Gastrocnemius medialis (tissue), 4 donors: ENCODE measurements around the gene SMC1B. TPM values are rescaled to one million over a fixed set of nuclear protein-coding genes. Genes with fewer than 3 reads are reported as not detected.

Experiments used
- ATAC-seq, 2 donors: fragments of 150-250 bp; one replicate each; pipeline ENCODE4 v1.9.1; 2016
- DNase-seq, 2 donors: peaks; one replicate each; pipeline ENCODE4 v3.0.0-alpha.2; 2019
- H3K27ac ChIP-seq, 4 donors: fragments of 200-600 bp; sonication (generic); 1 replicate in 1 of 4; 2 replicates in 3 of 4; pipeline ENCODE4 v1.5.1; 2016 to 2018; ENCODE audit warnings: mild to moderate bottlenecking in 2 of 4, moderate library complexity in 1 of 4
- H3K27me3 ChIP-seq, 3 donors: fragments of 200-600 bp; sonication (generic) in 2 of 3; 1 replicate in 1 of 3; 2 replicates in 2 of 3; pipeline versions ENCODE4 v1.5.1 to v1.6.0; 2016 to 2019; ENCODE audit warnings: mild to moderate bottlenecking in 1 of 3, moderate library complexity in 1 of 3
- H3K36me3 ChIP-seq, 2 donors: fragments of 200-600 bp; sonication (generic) in 1 of 2; one replicate each; pipeline ENCODE4 v1.5.1; 2017 to 2018
- H3K4me1 ChIP-seq, 2 donors: fragments of 200-600 bp; sonication (generic) in 1 of 2; one replicate each; pipeline ENCODE4 v1.5.1; 2016 to 2017; ENCODE audit warnings: mild to moderate bottlenecking in 2 of 2
- H3K4me3 ChIP-seq, 4 donors: fragments of 200-600 bp; sonication (generic) in 3 of 4; 1 replicate in 1 of 4; 2 replicates in 3 of 4; pipeline ENCODE4 v1.5.1; 2016 to 2019; ENCODE audit warnings: mild to moderate bottlenecking in 2 of 4
- H3K9me3 ChIP-seq, 3 donors: fragments of 200-600 bp; sonication (generic) in 2 of 3; 1 replicate in 1 of 3; 2 replicates in 2 of 3; pipeline ENCODE4 v1.5.1; 2016 to 2019
- POLR2A ChIP-seq, 2 donors: fragments of 450-650 bp; IDR thresholded peaks; one replicate each; pipeline ENCODE4 v1.6.1; 2017; ENCODE audit warnings: antibody characterized with exemption in 2 of 2, mild to moderate bottlenecking in 2 of 2, moderate library complexity in 2 of 2
- in situ Hi-C, 4 donors: fragments of 200-750 bp; cut with MboI; loops; one replicate each; pipeline versions ENCODE4 v1.15.0 to v1.8.0; 2017; ENCODE audit warnings: low sequenced_read_pairs in 4 of 4
- intact Hi-C: fragments of 100-400 bp; cut with DNase I; formaldehyde crosslinking; loops from one replicate; pipeline ENCODE4 v1.15.1; 2023; ENCODE audit warnings: low total_unique reads
- total RNA-seq, 4 donors: library from RNA; depleted of rRNA; stranded (reverse); fragments of >200 nt; gene quantifications; one replicate each; pipeline versions ENCODE4 v1.1.0 to v1.2.3, GENCODE V29; 2016
- TF ChIP-seq, protein P1 (sequence below), 5 experiments: fragments of 450-650 bp in 3 of 5; fragments of 200-600 bp in 2 of 5; sonication (generic) in 2 of 5; IDR thresholded peaks in 4 of 5; conservative IDR thresholded peaks in 1 of 5; 1 replicate in 4 of 5; 2 replicates in 1 of 5; pipeline ENCODE4 v1.5.1; 2016 to 2019; ENCODE audit warnings: antibody characterized with exemption in 5 of 5, mild to moderate bottlenecking in 3 of 5, moderate library complexity in 3 of 5

SMC1B gene
- total RNA-seq, 4 donors from 2014 or later = not detected

DNA sequence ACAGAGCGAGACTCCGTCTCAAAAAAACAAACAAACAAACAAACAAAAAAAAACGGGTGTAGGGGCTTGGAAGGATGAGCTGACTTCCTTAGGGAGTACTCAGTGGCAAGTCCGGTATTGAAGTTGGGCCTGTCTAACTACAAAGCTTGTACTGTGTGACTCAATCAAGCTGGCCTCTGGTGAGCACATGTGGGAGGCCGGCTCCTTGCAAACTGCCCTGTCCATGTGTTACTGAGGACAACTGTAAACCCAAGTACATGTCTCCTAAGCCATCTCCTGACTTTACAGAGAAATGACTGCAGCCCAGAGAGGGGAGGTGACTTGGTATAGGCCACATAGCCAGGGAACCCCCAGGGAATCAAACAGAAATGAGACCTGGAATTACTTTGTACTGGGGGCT lies 11.7 kb upstream of the SMC1B start:
- no peak for ATAC-seq
- H3K36me3 ChIP-seq = no peaks in the 10 kb centered on the region
- no peaks in the 10 kb centered on the region for H3K9me3 ChIP-seq
- TF ChIP-seq, protein P1, sequence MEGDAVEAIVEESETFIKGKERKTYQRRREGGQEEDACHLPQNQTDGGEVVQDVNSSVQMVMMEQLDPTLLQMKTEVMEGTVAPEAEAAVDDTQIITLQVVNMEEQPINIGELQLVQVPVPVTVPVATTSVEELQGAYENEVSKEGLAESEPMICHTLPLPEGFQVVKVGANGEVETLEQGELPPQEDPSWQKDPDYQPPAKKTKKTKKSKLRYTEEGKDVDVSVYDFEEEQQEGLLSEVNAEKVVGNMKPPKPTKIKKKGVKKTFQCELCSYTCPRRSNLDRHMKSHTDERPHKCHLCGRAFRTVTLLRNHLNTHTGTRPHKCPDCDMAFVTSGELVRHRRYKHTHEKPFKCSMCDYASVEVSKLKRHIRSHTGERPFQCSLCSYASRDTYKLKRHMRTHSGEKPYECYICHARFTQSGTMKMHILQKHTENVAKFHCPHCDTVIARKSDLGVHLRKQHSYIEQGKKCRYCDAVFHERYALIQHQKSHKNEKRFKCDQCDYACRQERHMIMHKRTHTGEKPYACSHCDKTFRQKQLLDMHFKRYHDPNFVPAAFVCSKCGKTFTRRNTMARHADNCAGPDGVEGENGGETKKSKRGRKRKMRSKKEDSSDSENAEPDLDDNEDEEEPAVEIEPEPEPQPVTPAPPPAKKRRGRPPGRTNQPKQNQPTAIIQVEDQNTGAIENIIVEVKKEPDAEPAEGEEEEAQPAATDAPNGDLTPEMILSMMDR (IDR thresholded peaks at IDR 0.05 in 4 of 5, conservative IDR thresholded peaks at IDR 0.05 in 1 of 5) = no peak
- no peak for TF ChIP-seq POLR2A (IDR thresholded peaks at IDR 0.05)
- no peaks in the 10 kb centered on the region for H3K27me3 ChIP-seq
- H3K4me1 ChIP-seq = no peaks in the 10 kb centered on the region
- in situ Hi-C loops = no loop called here
- DNase-seq = no peak
- H3K27ac ChIP-seq = no peak overlapping the region
- intact Hi-C loops = no loop called here
- no peak overlapping the region for H3K4me3 ChIP-seq

DNA sequence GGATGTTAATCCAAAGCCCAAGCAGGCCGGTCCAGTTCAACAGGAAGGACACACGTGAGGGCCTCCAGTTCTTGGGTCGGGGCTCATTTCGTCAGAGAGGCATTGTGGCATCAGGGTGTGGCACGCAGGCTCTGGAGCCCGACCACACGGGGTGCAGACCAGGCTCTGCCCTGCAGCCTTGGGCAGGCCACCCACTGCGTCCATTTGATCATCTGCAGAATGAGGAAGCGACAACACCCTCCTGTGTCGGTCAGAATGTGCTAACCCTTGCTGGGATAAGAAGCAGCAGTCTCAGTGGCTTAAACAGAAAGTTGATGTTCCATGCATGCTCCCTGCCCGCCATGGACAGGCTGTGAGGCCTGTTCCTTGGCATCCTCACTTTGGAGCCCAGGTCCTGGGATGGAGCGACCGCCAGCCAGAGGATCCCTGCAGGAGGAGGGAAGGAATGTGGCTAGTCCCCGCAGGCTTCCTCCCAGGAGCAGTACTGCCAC lies 10.9 kb upstream of the SMC1B start:
- H3K4me1 ChIP-seq = no peaks in the 10 kb centered on the region
- in situ Hi-C loops = no loop called here
- H3K4me3 ChIP-seq = no peak overlapping the region
- ATAC-seq = no peak
- intact Hi-C loops = no loop called here
- H3K9me3 ChIP-seq = no peaks in the 10 kb centered on the region
- H3K27ac ChIP-seq = no peak overlapping the region
- H3K27me3 ChIP-seq = no peaks in the 10 kb centered on the region
- no peak for TF ChIP-seq POLR2A (IDR thresholded peaks at IDR 0.05)
- TF ChIP-seq, protein P1 (IDR thresholded peaks at IDR 0.05 in 4 of 5, conservative IDR thresholded peaks at IDR 0.05 in 1 of 5) = no peak
- H3K36me3 ChIP-seq = no peaks in the 10 kb centered on the region
- DNase-seq = peak; percentile 20 to 33

DNA sequence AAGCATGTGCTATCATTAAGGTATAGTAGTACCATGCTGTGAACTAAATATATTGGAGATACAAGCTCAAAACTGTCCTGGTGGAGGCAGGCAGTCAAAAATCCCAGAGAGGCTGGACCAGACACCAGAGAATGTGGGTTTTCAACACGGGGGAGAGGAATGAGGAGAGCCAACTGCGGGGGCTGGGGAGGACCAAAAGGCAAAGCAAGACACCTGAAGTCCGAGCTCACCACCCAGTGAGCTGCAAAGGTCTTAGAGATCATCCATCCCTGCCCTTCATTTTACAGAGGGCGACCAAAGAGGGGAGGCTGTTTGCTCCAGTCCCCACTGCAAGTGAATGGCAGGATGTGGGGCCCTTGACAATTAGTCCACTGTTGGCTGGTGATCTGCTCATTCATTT lies 10.1 kb upstream of the SMC1B start:
- H3K27me3 ChIP-seq = no peaks in the 10 kb centered on the region
- H3K36me3 ChIP-seq = no peaks in the 10 kb centered on the region
- no peak overlapping the region for H3K27ac ChIP-seq
- DNase-seq = no peak
- H3K9me3 ChIP-seq = no peaks in the 10 kb centered on the region
- intact Hi-C loops (no loop called here), in situ Hi-C loops (no loop called here)
- H3K4me1 ChIP-seq = no peaks in the 10 kb centered on the region
- ATAC-seq = no peak
- TF ChIP-seq POLR2A (IDR thresholded peaks at IDR 0.05) = no peak
- H3K4me3 ChIP-seq = no peak overlapping the region

DNA sequence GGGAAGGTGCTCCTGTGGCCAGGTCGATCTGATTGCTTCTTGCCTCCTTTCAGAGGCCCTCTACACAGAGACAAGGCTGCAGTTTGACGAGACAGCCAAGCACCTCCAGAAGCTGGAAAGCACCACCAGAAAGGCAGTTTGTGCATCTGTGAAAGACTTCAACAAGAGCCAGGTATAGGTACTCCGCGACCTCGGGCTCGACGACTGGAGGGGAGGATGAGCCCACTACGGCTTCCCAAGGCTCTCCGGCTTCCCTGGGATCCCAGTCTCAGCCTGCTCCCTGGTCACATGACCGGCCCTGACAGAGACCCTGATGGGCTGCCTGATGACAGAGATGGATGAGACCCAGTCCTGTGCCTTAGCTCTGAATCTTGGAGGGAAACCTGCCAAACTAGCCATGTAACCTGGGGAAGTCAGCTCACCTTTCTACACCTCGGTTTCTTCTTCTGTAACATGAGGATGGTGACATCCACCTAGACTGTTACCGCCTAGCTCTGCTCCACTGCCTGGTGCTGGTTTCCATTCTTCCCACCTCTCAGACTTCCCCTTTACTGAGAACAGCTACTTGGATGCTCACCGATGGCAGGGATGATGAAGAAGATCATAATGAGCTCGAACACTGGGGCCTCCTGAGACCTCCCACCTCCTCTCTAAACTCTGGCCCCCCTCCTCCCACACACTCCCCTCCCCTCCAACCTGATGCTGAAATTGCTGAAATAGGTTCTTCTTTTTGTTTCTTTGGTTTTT lies 9.0 kb upstream of the SMC1B start:
- H3K36me3 ChIP-seq = no peaks in the 10 kb centered on the region
- ATAC-seq (no peak), DNase-seq (no peak)
- no peak overlapping the region for H3K27ac ChIP-seq
- H3K27me3 ChIP-seq = no peaks in the 10 kb centered on the region
- intact Hi-C loops (no loop called here), in situ Hi-C loops (no loop called here)
- no peaks in the 10 kb centered on the region for H3K9me3 ChIP-seq
- no peak overlapping the region for H3K4me3 ChIP-seq
- no peaks in the 10 kb centered on the region for H3K4me1 ChIP-seq
- TF ChIP-seq, protein P1 (IDR thresholded peaks at IDR 0.05 in 4 of 5, conservative IDR thresholded peaks at IDR 0.05 in 1 of 5) = no peak
- TF ChIP-seq POLR2A (IDR thresholded peaks at IDR 0.05) = no peak

DNA sequence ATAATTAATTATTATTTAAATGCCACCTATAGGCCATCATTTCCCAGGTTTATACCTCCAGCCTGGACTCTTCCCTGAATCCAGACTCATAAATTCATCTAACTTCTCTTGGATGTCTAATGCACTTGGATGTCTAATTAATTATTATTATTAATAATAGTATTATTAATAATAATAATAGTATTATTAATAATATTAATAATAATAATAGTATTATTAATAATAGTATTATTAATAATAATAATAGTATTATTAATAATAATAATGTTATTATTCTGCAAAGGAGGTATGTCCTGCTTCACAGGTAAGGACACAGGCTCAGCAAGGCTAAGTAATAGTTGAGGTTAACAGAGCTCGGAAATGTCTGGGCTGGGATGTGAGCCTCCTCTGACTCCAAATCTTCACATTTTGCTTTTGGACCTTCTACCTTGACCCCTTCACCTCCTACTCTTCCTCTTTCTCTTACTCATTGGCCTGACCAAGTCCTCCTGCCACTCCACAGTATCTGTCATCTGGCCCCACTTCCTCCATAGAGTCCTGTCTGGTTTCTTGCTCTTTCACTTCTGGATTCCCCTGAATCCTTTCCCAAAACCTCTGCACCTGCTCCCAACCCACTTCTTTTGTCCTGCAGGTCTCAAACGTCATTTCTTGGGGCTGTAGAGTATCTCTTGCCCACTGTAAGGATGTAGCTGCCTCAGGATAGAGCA lies 8.1 kb upstream of the SMC1B start:
- Histone ChIP-seq H3K27ac (no peak overlapping the region), H3K36me3 (no peaks in the 10 kb centered on the region), H3K4me3 (no peak overlapping the region), H3K27me3 (no peaks in the 10 kb centered on the region), H3K4me1 (no peaks in the 10 kb centered on the region), H3K9me3 (no peaks in the 10 kb centered on the region)
- intact Hi-C loops = no loop called here
- in situ Hi-C loops = no loop called here
- TF ChIP-seq, protein P1 (IDR thresholded peaks at IDR 0.05 in 4 of 5, conservative IDR thresholded peaks at IDR 0.05 in 1 of 5) = no peak
- TF ChIP-seq POLR2A (IDR thresholded peaks at IDR 0.05) = no peak
- DNase-seq = no peak
- no peak for ATAC-seq
